ENCODE data around the gene CSF1R. TPM values are rescaled to one million over a fixed set of nuclear protein-coding genes. Genes with fewer than 3 reads are reported as not detected.

Gene CSF1R
- polyA plus RNA-seq, 1 of the 3 experiments (the other 2 are of a cell fraction): 0.25 TPM

DNA sequence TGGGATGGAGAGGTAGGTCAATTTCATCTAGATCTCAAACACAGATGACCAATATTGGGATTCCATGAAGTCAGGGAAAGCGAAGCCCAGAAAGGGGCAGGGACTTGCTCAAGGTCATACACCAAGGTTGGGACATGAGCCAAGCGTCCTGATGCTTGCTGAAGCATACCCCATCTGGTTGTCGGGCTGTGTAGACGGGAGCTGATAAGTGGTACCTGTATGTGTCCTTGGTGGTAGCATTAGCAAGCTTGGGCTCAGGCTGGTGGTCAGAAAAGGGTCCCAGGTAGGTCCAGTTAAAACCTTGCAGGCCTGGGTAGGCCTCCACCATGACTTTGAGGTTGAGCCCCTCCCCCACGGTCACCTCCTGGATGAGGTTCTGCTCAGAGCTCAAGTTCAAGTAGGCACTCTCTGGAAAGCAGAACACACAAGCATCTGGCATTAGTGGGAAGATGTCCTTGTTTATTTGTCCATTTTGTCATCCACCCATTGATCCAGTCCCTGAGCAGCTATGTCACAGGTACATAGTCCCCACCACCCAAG is 13.2 kb downstream of the CSF1R start:
- H3K9ac ChIP-seq: no peak overlapping the region
- no peak overlapping the region for H3K4me2 ChIP-seq
- H3K27ac ChIP-seq (ENCODE audit: low read depth in 2 of 2, low read length in 1 of 2): no peak overlapping the region
- CTCF ChIA-PET: interaction anchor here (2.3 kb wide), 1 partner anchor 10 kb away, joined by 8 read pairs; no protein-coding TSS in a partner anchor
- POLR2A ChIA-PET: no interaction called here
- WGBS (ENCODE audit: low lambda C conversion rate): 50% methylated on average over 3 of the region's 5 CpGs
- H2AFZ ChIP-seq (ENCODE audit: low read depth): no peak overlapping the region
- H3K9me3 ChIP-seq: no peaks in the 10 kb centered on the region
- TF ChIP-seq FOSL2 (IDR thresholded peaks at IDR 0.05; ENCODE audit: borderline replicate concordance, low read depth) (no peak), EZH2phosphoT487 (IDR thresholded peaks at IDR 0.05; ENCODE audit: borderline replicate concordance, low read depth) (no peak), RFX5 (IDR thresholded peaks at IDR 0.05; ENCODE audit: low read length) (no peak), TEAD4 (IDR thresholded peaks at IDR 0.05; ENCODE audit: borderline replicate concordance, insufficient read depth) (no peak), SIN3A (IDR thresholded peaks at IDR 0.05; ENCODE audit: borderline replicate concordance, low read depth, low read length) (no peak), TCF12 (IDR thresholded peaks at IDR 0.05) (no peak)
- H3K36me3 ChIP-seq (replicated peaks in 1 of 2; ENCODE audit: control insufficient read depth in 1 of 2, insufficient read depth in 2 of 2, low read length in 1 of 2): no peaks in the 10 kb centered on the region
- no peaks in the 10 kb centered on the region for H3K79me2 ChIP-seq (ENCODE audit: insufficient read depth)
- H3F3A ChIP-seq (replicated peaks; ENCODE audit: insufficient read depth): no peaks in the 10 kb centered on the region
- H3K4me3 ChIP-seq (ENCODE audit: low read depth in 2 of 2, low read length in 1 of 2): no peak overlapping the region
- H3K27me3 ChIP-seq (ENCODE audit: insufficient read depth): no peaks in the 10 kb centered on the region
- no peaks in the 10 kb centered on the region for H4K20me1 ChIP-seq (ENCODE audit: insufficient read depth)
- H3K4me1 ChIP-seq (ENCODE audit: control insufficient read depth in 1 of 2, insufficient read depth in 2 of 2, low read depth in 1 of 2, low read length in 1 of 2): peaks cover 9 to 13% of the 10 kb centered on the region in 2 experiments; a peak in 2 of 4 replicates
- DNase-seq: no peak
- no peaks in the 10 kb centered on the region for H3K9me2 ChIP-seq

DNA sequence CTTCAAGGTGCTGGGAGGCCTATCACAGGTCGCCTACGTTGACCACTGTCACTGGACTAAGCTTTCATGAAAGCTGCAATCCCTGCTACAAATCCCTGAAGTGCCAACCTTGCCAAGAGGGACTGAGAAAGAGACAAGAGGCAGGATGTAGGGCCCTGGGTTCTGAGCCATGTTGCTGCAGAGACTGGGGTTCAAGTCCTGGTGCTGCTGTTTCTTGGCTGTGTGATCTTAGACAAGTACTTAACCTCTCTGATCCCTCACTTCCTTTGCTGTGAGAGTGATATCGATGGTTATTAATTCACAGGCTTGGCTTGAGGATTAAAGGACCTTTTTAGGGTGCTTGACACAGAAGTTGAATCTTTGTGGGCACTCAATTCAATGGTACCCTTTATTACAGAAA is 15.5 kb downstream of the CSF1R start:
- POLR2A ChIA-PET: no interaction called here
- no peak for DNase-seq
- Histone ChIP-seq H3K79me2 (ENCODE audit: insufficient read depth) (no peaks in the 10 kb centered on the region), H3K27ac (ENCODE audit: low read depth in 2 of 2, low read length in 1 of 2) (no peak overlapping the region), H3K27me3 (ENCODE audit: insufficient read depth) (no peaks in the 10 kb centered on the region), H4K20me1 (ENCODE audit: insufficient read depth) (no peaks in the 10 kb centered on the region), H3K9me2 (no peaks in the 10 kb centered on the region), H3K9me3 (no peaks in the 10 kb centered on the region), H3K4me3 (ENCODE audit: low read depth in 2 of 2, low read length in 1 of 2) (no peak overlapping the region), H3K4me1 (ENCODE audit: control insufficient read depth in 1 of 2, insufficient read depth in 2 of 2, low read depth in 1 of 2, low read length in 1 of 2) (peaks cover 14 to 32% of the 10 kb centered on the region in 2 experiments; a peak in 3 of 4 replicates), H2AFZ (ENCODE audit: low read depth) (no peak overlapping the region), H3K9ac (no peak overlapping the region), H3F3A (replicated peaks; ENCODE audit: insufficient read depth) (peaks cover 6% of the 10 kb centered on the region), H3K4me2 (no peak overlapping the region), H3K36me3 (replicated peaks in 1 of 2; ENCODE audit: control insufficient read depth in 1 of 2, insufficient read depth in 2 of 2, low read length in 1 of 2) (no peaks in the 10 kb centered on the region)
- CTCF ChIA-PET: no interaction called here
- TF ChIP-seq EP300 (IDR thresholded peaks at IDR 0.05; ENCODE audit: borderline replicate concordance in 1 of 2, low read depth in 1 of 2, low read length in 1 of 2): no peak
- TF ChIP-seq NFIC (IDR thresholded peaks at IDR 0.05; ENCODE audit: borderline replicate concordance): no peak
- 88% methylated on average over 3 of the region's 3 CpGs for WGBS (ENCODE audit: low lambda C conversion rate)

- no peaks in the 10 kb centered on the region for H3K9me3 ChIP-seq
- H3K9me2 ChIP-seq: no peaks in the 10 kb centered on the region
- no peak for TF ChIP-seq NRF1 (IDR thresholded peaks at IDR 0.05; ENCODE audit: low read depth, low read length)
- no peak for TF ChIP-seq ELF1 (IDR thresholded peaks at IDR 0.05)
- no peak for TF ChIP-seq RCOR1 (IDR thresholded peaks at IDR 0.05; ENCODE audit: low read length)
- no peak for TF ChIP-seq ZBTB33 (IDR thresholded peaks at IDR 0.05; ENCODE audit: borderline replicate concordance, low read depth)
- no peak for TF ChIP-seq CHD2 (IDR thresholded peaks at IDR 0.05; ENCODE audit: low read length, partially characterized antibody)
- no peak for TF ChIP-seq TAF1 (IDR thresholded peaks at IDR 0.05; ENCODE audit: borderline replicate concordance, low read depth, low read length)
- no peak for TF ChIP-seq YY1 (IDR thresholded peaks at IDR 0.05; ENCODE audit: low read depth)
- no peak for TF ChIP-seq RXRA (IDR thresholded peaks at IDR 0.05; ENCODE audit: borderline replicate concordance, low read depth)
- TF ChIP-seq MEF2A (IDR thresholded peaks at IDR 0.05; ENCODE audit: borderline replicate concordance, low read depth): no peak
- TF ChIP-seq MXI1 (IDR thresholded peaks at IDR 0.05; ENCODE audit: low read depth, low read length): no peak
- no peak for TF ChIP-seq SIN3A (IDR thresholded peaks at IDR 0.05; ENCODE audit: borderline replicate concordance, low read depth, low read length)
- TF ChIP-seq PBX3 (IDR thresholded peaks at IDR 0.05): no peak
- H3F3A ChIP-seq (replicated peaks; ENCODE audit: insufficient read depth): peaks cover 6% of the 10 kb centered on the region
- ChIA-PET CTCF (interaction anchor here (1.3 kb wide), 1 partner anchor 20 kb away, joined by 3 read pairs; no protein-coding TSS in a partner anchor), POLR2A (no interaction called here)
- H4K20me1 ChIP-seq (ENCODE audit: insufficient read depth): no peaks in the 10 kb centered on the region
- DNase-seq: no peak
- no peaks in the 10 kb centered on the region for H3K27me3 ChIP-seq (ENCODE audit: insufficient read depth)
- no peaks in the 10 kb centered on the region for H3K36me3 ChIP-seq (replicated peaks in 1 of 2; ENCODE audit: control insufficient read depth in 1 of 2, insufficient read depth in 2 of 2, low read length in 1 of 2)
- H3K4me3 ChIP-seq (ENCODE audit: low read depth in 2 of 2, low read length in 1 of 2): no peak overlapping the region
- no peak overlapping the region for H3K4me2 ChIP-seq
- H2AFZ ChIP-seq (ENCODE audit: low read depth): no peak overlapping the region
- H3K27ac ChIP-seq (ENCODE audit: low read depth in 2 of 2, low read length in 1 of 2): no peak overlapping the region
- peaks cover 14 to 41% of the 10 kb centered on the region in 2 experiments; a peak in 3 of 4 replicates for H3K4me1 ChIP-seq (ENCODE audit: control insufficient read depth in 1 of 2, insufficient read depth in 2 of 2, low read depth in 1 of 2, low read length in 1 of 2)
- WGBS (ENCODE audit: low lambda C conversion rate): 92% methylated on average over 20 of the region's 25 CpGs
- no peaks in the 10 kb centered on the region for H3K79me2 ChIP-seq (ENCODE audit: insufficient read depth)
- H3K9ac ChIP-seq: no peak overlapping the region
Measured at GRCh38 chr5:150069672-150070627, 16.4 kb downstream of the CSF1R start.
